Mesendoderm (in vitro differentiated cells): ENCODE results near the gene GTF2H2C_2.
"Not testable (repeated sequence)": the region's sequence is repeated elsewhere in the genome, so short reads cannot be mapped to it uniquely, and the experiment has no call there.

Source experiments
- DNase-seq: peaks from one replicate; pipeline ENCODE4 v3.0.0; 2013
- H2AK5ac ChIP-seq: 2 replicates; pipeline ENCODE4 v1.6.1; 2013; ENCODE audit warnings: low read length, inconsistent platforms
- H2BK120ac ChIP-seq: 2 replicates; pipeline ENCODE4 v1.6.1; 2013; ENCODE audit warnings: low read depth, mild to moderate bottlenecking, low read length, moderate library complexity, mixed read lengths
- H2BK15ac ChIP-seq: replicated peaks from 2 replicates; pipeline ENCODE4 v1.6.1; 2013; ENCODE audit warnings: low read depth, mild to moderate bottlenecking, moderate library complexity
- H2BK5ac ChIP-seq: 2 replicates; pipeline ENCODE4 v1.6.1; 2013; ENCODE audit warnings: low read length, inconsistent platforms
- H3K18ac ChIP-seq: 2 replicates; pipeline ENCODE4 v1.6.1; 2013; ENCODE audit warnings: mild to moderate bottlenecking, low read length, mixed read lengths
- H3K23ac ChIP-seq: one replicate; pipeline ENCODE4 v1.6.1; 2013; ENCODE audit warnings: low read length
- H3K27ac ChIP-seq: 2 replicates; pipeline ENCODE4 v1.5.1; 2013; ENCODE audit warnings: low read depth, mild to moderate bottlenecking, inconsistent platforms, low read length, moderate library complexity
- H3K27me3 ChIP-seq: 2 replicates; pipeline ENCODE4 v1.6.1; 2013; ENCODE audit warnings: low read length, control low read depth, mild to moderate bottlenecking, inconsistent platforms; ENCODE audit not compliant: insufficient read depth, poor library complexity
- H3K36me3 ChIP-seq: 2 replicates; pipeline ENCODE4 v1.6.1; 2013; ENCODE audit warnings: low read length, inconsistent platforms; ENCODE audit not compliant: control insufficient read depth, insufficient read depth
- H3K4ac ChIP-seq: one replicate; pipeline ENCODE4 v1.6.1; 2013; ENCODE audit warnings: low read depth, mild to moderate bottlenecking, low read length, moderate library complexity
- H3K4me1 ChIP-seq: 2 replicates; pipeline ENCODE4 v1.6.1; 2013; ENCODE audit warnings: low read depth, low read length, inconsistent platforms; ENCODE audit not compliant: control insufficient read depth
- H3K4me2 ChIP-seq: 2 replicates; pipeline ENCODE4 v1.6.1; 2013; ENCODE audit warnings: low read length
- H3K4me3 ChIP-seq: 2 replicates; pipeline ENCODE4 v1.5.1; 2013; ENCODE audit warnings: mild to moderate bottlenecking, low read length
- H3K56ac ChIP-seq: one replicate; pipeline ENCODE4 v1.6.1; 2013; ENCODE audit warnings: low read length
- H3K79me1 ChIP-seq: 2 replicates; pipeline ENCODE4 v1.6.1; 2013; ENCODE audit warnings: low read length, inconsistent platforms
- H3K79me2 ChIP-seq: 2 replicates; pipeline ENCODE4 v1.6.1; 2013; ENCODE audit warnings: mild to moderate bottlenecking, low read length; ENCODE audit not compliant: control insufficient read depth, insufficient read depth
- H3K9ac ChIP-seq: 2 replicates; pipeline ENCODE4 v1.6.1; 2013; ENCODE audit warnings: low read length, inconsistent platforms
- H4K5ac ChIP-seq: one replicate; pipeline ENCODE4 v1.6.1; 2013; ENCODE audit warnings: low read length
- H4K8ac ChIP-seq: one replicate; pipeline ENCODE4 v1.6.1; 2013; ENCODE audit warnings: low read depth, mild to moderate bottlenecking, control low read depth, low read length, moderate library complexity
- WGBS: extraction: QIAGEN DNeasy Blood & Tissue Kit; methylation state at CpG from one replicate; pipeline ENCODE4 v1.1.7; 2013; ENCODE audit warnings: low lambda C conversion rate, missing lambda C conversion rate; ENCODE audit not compliant: insufficient coverage; ENCODE audit errors: extremely low coverage; 5-methylcytosine and 5-hydroxymethylcytosine counted together

GTF2H2C_2 gene

DNA sequence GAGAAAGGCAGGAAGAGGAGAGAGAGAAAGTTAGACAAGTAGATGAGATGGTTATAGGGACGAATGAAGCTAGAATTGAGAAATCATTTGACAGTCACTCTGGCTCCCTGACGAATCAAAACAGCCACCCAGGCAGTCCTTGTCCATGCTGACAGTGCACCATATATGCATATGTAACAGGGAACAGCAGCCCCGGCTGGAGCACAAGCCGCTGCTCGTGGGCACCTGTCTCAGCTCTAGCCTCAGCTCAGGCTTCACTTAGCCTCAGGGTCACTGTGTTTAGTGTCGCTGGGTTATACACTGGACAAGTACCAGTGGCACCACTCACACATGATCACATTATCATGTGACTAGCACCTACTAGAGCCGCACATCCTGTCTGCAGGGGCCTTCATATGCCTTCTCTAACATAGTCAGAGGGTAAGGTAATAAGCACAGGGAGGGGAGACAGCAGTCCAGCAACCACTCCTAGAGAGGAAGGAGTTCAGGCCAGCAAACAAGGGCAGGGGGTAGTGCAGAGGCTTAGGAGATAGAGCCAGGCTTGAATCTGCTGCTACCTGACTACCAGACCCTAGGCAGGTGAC lies 54.9 kb downstream of the GTF2H2C_2 start:
- H4K5ac ChIP-seq, H3K23ac ChIP-seq, H3K27ac ChIP-seq, H3K56ac ChIP-seq, H3K4me1 ChIP-seq, H3K9ac ChIP-seq, H2AK5ac ChIP-seq, H2BK15ac ChIP-seq, DNase-seq, H3K18ac ChIP-seq, H2BK5ac ChIP-seq, H3K79me1 ChIP-seq, H4K8ac ChIP-seq, H3K4ac ChIP-seq, H3K79me2 ChIP-seq, H3K36me3 ChIP-seq, H3K4me2 ChIP-seq, H3K4me3 ChIP-seq, H3K27me3 ChIP-seq, H2BK120ac ChIP-seq: not testable (repeated sequence)
- WGBS, result no CpG with 5 or more reads among the region's 7 CpGs
